ENCODE data around the gene PLXNB3.

The PLXNB3 gene

DNA sequence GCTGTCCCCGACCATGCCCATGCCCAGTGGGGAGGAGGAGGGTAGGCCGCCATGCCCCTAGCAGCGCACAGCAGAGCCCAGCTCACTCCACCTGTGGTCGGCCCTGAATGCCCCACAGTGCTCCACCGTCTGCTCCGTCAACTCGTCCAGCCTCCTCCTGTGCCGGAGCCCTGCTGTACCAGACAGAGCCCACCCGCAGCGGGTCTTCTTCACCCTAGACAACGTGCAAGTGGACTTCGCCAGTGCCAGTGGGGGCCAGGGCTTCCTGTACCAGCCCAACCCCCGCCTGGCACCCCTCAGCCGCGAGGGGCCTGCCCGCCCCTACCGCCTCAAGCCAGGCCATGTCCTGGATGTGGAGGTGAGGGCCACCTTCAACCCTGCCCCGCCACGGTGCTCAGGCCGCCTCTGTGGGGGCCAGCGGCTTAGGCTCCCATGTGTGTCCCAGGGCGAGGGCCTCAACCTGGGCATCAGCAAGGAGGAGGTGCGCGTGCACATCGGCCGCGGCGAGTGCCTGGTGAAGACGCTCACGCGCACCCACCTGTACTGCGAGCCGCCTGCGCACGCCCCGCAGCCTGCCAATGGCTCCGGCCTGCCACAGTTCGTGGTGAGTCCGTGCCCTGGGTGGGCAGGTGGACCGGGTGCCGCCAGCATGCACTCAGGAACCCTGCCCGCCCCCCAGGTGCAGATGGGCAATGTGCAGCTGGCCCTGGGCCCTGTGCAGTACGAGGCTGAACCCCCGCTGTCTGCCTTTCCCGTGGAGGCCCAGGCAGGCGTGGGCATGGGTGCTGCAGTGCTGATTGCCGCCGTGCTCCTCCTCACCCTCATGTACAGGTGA is 9.9 kb downstream of the PLXNB3 start:
- no peak for DNase-seq (ENCODE audit: low read depth)

- DNase-seq (ENCODE audit: low read depth) = no peak
Measured at GRCh38 chrX:153774576-153775292, 10.7 kb downstream of the PLXNB3 start.

DNA sequence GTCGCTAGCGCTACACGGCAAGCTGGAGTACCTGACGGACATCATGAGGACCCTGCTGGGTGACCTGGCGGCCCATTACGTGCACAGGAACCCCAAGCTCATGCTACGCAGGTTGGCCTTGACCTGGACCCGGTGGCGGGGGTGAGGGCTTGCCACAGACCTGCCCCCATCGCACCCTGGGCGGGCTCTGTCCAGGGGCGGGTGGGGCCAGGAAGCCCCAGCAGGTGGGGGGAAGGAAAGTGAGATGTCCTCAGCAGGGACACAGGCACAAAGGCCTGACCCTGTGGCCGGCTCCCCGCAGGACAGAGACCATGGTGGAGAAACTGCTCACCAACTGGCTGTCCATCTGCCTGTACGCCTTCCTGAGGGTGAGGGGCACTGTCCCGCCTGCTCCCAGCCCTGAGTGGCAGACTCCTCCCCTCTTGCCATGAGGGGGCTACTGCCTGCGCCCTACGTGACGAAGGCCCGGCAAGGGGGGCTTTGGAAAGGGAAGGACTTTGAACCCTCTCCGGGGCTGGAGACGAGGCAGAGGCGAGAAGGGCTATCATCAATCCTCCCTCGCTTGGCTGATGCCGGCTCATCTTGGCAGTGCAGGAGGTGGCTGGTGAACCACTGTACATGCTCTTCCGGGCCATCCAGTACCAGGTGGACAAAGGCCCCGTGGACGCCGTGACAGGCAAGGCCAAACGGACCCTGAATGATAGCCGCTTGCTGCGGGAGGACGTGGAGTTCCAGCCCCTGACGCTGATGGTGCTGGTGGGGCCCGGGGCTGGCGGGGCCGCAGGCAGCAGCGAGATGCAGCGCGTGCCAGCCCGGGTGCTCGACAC is 11.5 kb downstream of the PLXNB3 start:
- no peak for DNase-seq (ENCODE audit: low read depth)

GRCh38 chrX:153776120-153776599 is 12.1 kb downstream of the PLXNB3 start:
- no peak for DNase-seq (ENCODE audit: low read depth)

DNA sequence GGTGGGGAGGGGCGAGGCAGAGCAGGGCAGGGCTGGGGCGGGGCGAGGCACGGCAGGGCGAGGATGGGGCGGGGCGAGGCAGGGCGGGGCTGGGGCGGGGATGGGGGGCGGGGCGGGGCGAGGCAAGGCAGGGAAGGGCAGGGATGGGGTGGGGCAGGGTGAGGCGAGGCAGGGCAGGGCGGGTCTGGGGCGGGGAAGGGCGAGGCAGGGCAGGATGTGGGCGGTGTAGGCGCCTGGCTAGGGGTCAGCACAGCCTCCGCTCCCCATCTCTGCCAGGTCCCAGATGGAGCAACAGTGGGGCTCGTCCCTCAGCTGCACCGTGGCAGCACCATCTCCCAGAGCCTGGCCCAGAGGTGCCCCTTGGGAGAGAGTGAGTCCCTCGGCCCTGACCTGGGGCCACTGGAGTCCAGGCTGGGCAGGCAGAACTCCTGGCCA is 12.6 kb downstream of the PLXNB3 start:
- no peak for DNase-seq (ENCODE audit: low read depth)

GRCh38 chrX:153777261-153778090 is 13.4 kb downstream of the PLXNB3 start:
- no peak for DNase-seq (ENCODE audit: low read depth)

- no peak for DNase-seq (ENCODE audit: low read depth)
Measured at GRCh38 chrX:153778181-153778580, 14.1 kb downstream of the PLXNB3 start.

DNA sequence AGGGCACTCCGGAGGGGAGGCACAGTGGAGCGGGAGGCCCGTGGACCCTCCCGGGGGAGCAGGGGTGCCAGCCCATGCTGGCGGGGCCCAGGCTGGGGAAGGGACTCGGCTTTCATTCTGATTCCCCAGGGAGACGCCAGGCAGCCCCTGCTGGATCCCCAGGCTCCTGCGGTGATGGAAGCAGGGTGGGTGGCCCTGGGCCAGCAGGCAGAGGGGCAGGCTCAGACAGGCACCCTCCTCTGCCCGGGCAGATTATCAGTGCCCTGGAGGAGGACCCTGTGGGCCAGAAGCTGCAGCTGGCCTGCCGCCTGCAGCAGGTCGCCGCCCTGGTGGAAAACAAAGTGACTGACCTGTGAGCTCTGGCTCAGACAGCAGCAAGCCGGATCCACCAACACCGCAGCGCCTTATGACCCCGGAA is 14.6 kb downstream of the PLXNB3 start:
- DNase-seq (ENCODE audit: low read depth) = no peak

GRCh38 chrX:153779891-153780677 is 16.0 kb downstream of the PLXNB3 start:
- no peak for DNase-seq (ENCODE audit: low read depth)

- DNase-seq (ENCODE audit: low read depth) = no peak
Measured at GRCh38 chrX:153780678-153781427, 16.8 kb downstream of the PLXNB3 start, which contains the start of gene SRPK3. SRPK3 (plus strand) TSS chrX:153781041; CDS start chrX:153781087, 46 bp downstream.

GRCh38 chrX:153781428-153782047 is 17.5 kb downstream of the PLXNB3 start:
- no peak for DNase-seq (ENCODE audit: low read depth)

- no peak for DNase-seq (ENCODE audit: low read depth)
Measured at GRCh38 chrX:153782313-153782712, 18.3 kb downstream of the PLXNB3 start.

DNA sequence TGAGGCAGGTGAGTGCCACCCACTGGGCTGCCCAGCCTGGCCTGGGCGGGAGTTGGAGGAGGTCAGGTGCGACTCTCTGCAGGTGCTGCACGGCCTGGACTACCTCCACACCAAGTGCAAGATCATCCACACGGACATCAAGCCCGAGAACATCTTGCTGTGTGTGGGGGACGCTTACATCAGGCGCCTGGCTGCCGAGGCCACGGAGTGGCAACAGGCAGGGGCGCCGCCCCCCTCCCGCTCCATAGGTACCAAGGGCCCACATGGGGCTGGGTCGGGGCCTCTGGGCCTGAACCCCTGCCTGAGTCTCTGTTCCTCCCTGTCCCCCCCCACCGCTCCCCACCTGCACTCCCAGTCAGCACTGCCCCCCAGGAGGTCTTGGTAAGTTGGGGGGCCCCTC is 18.8 kb downstream of the PLXNB3 start:
- no peak for DNase-seq (ENCODE audit: low read depth)

DNA sequence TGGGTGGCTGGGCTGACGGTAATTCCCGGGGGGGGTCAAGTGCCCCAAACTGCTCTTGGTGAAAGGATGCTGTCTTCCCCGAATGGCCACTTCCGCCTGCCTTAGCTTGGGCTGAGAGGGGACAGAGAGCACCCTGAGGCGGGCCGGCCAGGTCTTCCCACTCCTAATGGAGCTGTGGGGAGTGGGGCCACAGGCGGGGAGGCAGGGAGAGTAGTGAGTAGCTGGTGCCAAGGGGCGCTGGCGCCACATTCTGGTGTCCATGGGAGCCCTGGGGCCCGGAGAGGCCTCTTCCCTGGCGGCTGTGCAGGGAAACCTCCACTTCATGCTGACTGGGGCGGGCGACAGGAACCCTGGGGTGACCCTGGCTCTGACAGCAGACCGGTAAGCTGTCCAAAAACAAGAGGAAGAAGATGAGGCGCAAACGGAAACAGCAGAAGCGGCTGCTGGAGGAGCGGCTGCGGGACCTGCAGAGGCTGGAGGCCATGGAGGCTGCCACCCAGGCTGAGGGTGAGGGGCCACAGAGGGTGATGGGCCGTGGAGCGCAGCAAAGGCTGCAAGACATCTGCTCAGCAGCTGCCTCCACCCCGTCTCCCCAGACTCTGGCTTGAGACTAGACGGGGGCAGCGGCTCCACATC is 19.4 kb downstream of the PLXNB3 start:
- no peak for DNase-seq (ENCODE audit: low read depth)

GRCh38 chrX:153784325-153784967 is 20.4 kb downstream of the PLXNB3 start:
- no peak for DNase-seq (ENCODE audit: low read depth)

DNA sequence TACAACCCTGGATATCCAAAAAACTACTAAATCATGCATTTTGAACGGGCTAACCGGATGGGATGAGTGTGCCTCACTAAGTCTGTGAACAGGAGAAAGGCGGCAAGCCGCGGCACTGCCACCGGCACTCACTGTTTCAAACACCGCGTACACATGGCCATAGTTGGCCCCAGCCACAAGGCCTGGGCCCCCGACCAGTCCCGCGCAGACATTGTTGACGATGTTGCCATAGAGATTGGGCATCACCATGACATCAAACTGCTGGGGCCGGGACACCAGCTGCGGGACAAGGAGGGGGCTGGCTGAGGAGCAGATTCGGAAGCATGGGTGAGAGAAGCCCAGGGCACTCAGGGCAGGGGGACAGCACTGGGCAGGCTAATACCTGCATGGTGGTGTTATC is 22.6 kb downstream of the PLXNB3 start:
- DNase-seq (ENCODE audit: low read depth) = no peak

DNA sequence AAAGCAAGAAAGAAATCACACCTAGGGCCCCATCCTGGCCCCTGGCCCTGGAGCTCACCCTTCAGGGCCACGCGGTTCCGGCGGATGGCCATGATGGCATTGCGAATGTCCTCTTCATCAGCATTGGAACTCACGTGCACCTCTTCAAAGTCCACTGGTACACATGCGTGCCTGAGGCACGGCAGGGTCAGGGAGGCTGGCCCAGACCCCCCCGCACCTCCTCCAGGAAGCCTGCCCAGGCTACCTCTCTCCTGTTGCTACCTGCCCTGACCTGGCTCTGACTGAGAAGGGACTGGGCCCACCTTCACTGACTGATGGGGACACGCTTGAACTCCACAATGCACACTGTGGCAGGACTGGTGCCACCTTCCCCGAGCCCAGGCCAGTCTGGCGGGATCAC is 25.6 kb downstream of the PLXNB3 start:
- no peak for DNase-seq (ENCODE audit: low read depth)
